Measurements from ENCODE around the gene GOSR2.

GOSR2 gene

DNA sequence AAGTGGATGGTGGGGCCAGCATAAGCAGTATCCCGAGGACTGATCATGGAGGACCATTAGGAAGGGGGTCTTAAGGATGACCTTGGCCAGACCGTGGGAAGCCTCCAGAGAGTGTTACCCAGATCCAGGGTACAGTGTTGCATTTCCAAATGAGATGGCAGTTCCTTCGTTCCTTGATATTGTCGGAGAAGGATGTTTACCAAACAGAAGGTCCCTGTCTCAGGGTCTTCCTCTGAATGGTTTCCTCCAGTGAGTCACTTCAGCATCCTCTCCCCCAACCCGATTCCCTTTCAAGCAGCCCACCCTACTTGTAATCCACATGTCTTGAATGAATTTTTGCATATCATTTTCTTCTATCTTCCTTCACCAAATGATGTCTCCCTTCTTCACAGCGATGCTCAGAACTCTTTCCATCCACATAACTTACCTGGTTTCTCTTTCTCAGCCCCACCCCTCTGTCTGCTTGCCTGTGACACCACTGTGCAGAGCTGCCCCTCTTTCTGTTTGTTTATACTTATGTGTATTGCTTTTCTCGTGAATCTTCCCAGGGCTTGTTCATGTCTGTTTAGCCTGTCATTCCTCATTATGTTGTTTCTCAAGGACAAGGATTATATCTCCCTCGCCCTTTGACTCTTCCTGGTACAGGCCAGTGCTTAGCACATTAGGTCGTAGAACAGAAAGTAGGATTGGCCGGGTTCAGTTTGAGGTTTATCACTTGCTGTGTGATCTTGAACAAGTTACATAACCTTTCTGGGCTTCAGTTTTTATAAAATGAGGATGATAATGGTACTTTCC lies 5.7 kb downstream of the GOSR2 start:
- Histone ChIP-seq H3K9me3 (ENCODE audit: control insufficient read depth, low read length) (no peaks in the 10 kb centered on the region), H3K27ac (ENCODE audit: insufficient read depth, low read depth, low read length, poor library complexity, severe bottlenecking) (no peak overlapping the region), H3K36me3 (ENCODE audit: control insufficient read depth, insufficient read depth, low read length) (peaks cover 31% of the 10 kb centered on the region), H3K4me1 (ENCODE audit: control insufficient read depth, insufficient read depth, low read length) (no peaks in the 10 kb centered on the region), H3K27me3 (ENCODE audit: control insufficient read depth, insufficient read depth, low read length, poor library complexity, severe bottlenecking) (no peaks in the 10 kb centered on the region), H3K4me3 (ENCODE audit: insufficient read depth, low read depth, low read length) (no peak overlapping the region)
- 94 to 95% methylated on average over 10 of the region's 10 CpGs for WGBS, 2 experiments

DNA sequence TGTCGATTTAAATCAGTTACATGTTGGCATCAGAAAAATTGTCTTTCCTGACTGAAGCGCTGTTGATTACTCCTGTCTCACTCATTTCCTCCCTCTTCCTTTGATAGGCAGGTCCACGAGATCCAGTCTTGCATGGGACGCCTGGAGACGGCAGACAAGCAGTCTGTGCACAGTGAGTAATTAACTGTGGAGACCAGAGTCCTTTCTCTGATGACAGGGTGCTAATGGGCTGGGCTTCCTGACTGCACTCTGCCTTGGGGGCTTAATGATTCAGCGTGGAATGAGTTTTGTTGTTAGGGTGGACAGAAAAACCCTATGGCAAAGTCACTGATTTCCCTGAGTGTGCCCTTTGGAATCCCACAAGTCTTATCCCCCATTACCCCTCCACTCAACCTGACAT lies 6.5 kb downstream of the GOSR2 start:
- Histone ChIP-seq H3K4me1 (ENCODE audit: control insufficient read depth, insufficient read depth, low read length) (no peaks in the 10 kb centered on the region), H3K4me3 (ENCODE audit: insufficient read depth, low read depth, low read length) (no peak overlapping the region), H3K36me3 (ENCODE audit: control insufficient read depth, insufficient read depth, low read length) (peaks cover 38% of the 10 kb centered on the region), H3K27me3 (ENCODE audit: control insufficient read depth, insufficient read depth, low read length, poor library complexity, severe bottlenecking) (no peaks in the 10 kb centered on the region), H3K9me3 (ENCODE audit: control insufficient read depth, low read length) (no peaks in the 10 kb centered on the region), H3K27ac (ENCODE audit: insufficient read depth, low read depth, low read length, poor library complexity, severe bottlenecking) (peak overlapping the region; percentile 38)
- WGBS, 2 experiments = 93 to 96% methylated on average over 6 of the region's 6 CpGs

DNA sequence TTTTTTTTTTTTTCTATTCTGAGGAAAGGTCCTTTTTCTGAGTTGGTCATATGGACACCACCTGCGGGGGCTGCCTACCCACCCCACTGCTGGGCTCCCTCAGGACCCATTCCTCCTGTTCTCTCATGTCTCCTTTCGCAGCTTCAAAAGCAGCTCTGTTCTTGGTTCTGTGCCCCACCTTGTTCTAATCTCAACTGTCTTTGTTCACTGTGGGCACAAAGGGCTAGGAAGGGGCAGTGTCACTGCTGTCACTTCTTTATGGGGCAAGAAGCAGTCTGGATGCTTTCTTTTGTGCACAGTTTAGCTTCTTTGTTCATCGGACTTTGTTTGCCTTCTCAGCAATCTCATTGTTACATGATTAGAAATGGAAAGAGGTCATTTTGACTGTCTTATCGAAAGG lies 7.1 kb downstream of the GOSR2 start:
- Histone ChIP-seq H3K36me3 (ENCODE audit: control insufficient read depth, insufficient read depth, low read length) (peaks cover 44% of the 10 kb centered on the region), H3K27me3 (ENCODE audit: control insufficient read depth, insufficient read depth, low read length, poor library complexity, severe bottlenecking) (no peaks in the 10 kb centered on the region), H3K9me3 (ENCODE audit: control insufficient read depth, low read length) (no peaks in the 10 kb centered on the region), H3K4me3 (ENCODE audit: insufficient read depth, low read depth, low read length) (no peak overlapping the region), H3K4me1 (ENCODE audit: control insufficient read depth, insufficient read depth, low read length) (no peaks in the 10 kb centered on the region), H3K27ac (ENCODE audit: insufficient read depth, low read depth, low read length, poor library complexity, severe bottlenecking) (peak overlapping the region; percentile 38)
- 89 to 92% methylated on average over 4 of the region's 4 CpGs for WGBS, 2 experiments

DNA sequence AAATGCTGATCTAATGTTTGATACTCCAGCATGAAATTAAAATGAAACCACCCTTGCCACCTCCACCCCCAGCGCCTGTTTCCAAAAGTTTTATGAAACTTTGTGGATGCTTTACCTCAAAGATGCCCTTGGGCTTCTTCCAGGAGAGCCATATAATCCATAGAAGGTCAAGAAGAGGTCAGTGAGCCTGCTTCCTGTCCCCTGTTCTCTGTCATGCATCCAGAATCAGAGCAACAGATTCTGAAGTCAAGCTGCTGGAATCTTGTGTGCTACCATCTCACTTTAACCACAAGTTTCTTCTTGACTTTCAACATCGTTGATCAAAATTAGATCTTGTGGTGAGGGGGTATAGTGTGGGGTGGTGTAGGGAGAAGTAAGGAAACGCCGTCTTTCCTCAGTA lies 8.6 kb downstream of the GOSR2 start:
- H3K4me1 ChIP-seq (ENCODE audit: control insufficient read depth, insufficient read depth, low read length) = no peaks in the 10 kb centered on the region
- no peak overlapping the region for H3K27ac ChIP-seq (ENCODE audit: insufficient read depth, low read depth, low read length, poor library complexity, severe bottlenecking)
- H3K27me3 ChIP-seq (ENCODE audit: control insufficient read depth, insufficient read depth, low read length, poor library complexity, severe bottlenecking) = no peaks in the 10 kb centered on the region
- no peaks in the 10 kb centered on the region for H3K9me3 ChIP-seq (ENCODE audit: control insufficient read depth, low read length)
- peaks cover 49% of the 10 kb centered on the region for H3K36me3 ChIP-seq (ENCODE audit: control insufficient read depth, insufficient read depth, low read length)
- 91 to 95% methylated on average over 3 to 4 of the region's 4 CpGs for WGBS, 2 experiments
- no peak overlapping the region for H3K4me3 ChIP-seq (ENCODE audit: insufficient read depth, low read depth, low read length)

DNA sequence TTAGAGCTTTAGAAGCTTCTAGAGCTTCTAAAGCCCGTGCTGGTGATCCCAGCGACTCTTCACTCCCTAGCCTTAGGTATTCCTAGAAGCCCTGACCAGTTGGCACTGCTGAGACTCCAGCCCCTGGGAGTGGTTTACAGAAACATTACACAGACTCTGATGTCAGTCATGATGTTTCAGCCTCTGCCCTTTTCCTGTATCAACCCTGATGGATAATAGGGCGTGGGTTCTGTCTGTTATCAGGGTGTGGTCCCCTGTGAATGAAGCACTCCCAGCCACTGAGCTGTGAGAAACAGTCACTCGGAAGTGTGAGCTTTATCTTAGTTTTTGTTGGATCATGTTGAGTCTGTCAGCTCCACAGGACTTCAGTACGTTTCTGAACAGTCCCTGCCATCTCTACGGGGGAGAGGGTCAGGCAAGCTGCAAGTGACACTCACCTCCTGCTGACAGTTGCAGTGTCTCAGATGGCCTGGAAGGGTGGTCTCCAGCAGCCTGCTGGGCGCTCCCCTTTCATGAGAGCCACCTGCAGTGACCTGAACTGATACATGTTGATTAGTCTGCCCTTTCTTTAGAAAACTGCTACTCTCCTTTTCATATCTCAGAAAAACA lies 12.8 kb downstream of the GOSR2 start:
- WGBS, 2 experiments = 84 to 87% methylated on average over 7 of the region's 7 CpGs
- Histone ChIP-seq H3K36me3 (ENCODE audit: control insufficient read depth, insufficient read depth, low read length) (peaks cover 56% of the 10 kb centered on the region), H3K27ac (ENCODE audit: insufficient read depth, low read depth, low read length, poor library complexity, severe bottlenecking) (no peak overlapping the region), H3K27me3 (ENCODE audit: control insufficient read depth, insufficient read depth, low read length, poor library complexity, severe bottlenecking) (no peaks in the 10 kb centered on the region), H3K4me1 (ENCODE audit: control insufficient read depth, insufficient read depth, low read length) (no peaks in the 10 kb centered on the region), H3K4me3 (ENCODE audit: insufficient read depth, low read depth, low read length) (no peak overlapping the region), H3K9me3 (ENCODE audit: control insufficient read depth, low read length) (no peaks in the 10 kb centered on the region)

DNA sequence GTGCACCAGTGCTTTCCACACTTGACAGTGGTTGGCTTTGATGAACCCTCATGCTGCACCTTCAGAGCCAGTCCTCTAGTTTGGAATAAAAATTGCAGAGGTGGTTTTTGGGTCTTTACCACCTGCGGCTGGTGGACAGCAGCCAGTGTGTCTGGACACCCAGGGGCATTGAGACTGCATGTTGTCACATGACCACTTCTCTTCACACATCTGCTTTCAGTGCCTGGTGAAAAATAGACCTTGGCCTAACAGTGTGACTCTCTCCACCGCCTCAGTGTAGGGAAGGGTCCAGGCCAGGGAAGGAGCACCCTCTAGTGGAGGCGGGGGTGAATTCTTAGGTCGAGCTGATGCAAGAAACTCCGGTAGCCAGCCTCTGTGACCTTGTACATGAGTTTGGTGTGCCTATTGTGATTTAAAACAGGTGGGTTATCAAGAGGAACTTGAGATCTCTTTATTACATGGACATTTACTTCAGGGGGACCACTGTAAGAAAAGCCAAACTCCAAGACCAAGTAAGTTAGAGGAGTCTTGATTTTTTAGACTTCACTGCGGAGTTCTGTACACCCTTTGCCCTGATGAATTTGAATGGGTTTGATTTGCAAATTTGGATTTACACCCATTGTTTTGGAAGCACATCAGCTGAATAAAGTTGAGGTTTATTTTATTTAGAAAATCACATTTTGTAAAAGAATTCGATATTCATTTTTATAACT lies 17.9 kb downstream of the GOSR2 start:
- Histone ChIP-seq H3K4me3 (ENCODE audit: insufficient read depth, low read depth, low read length) (no peak overlapping the region), H3K4me1 (ENCODE audit: control insufficient read depth, insufficient read depth, low read length) (peaks cover 19% of the 10 kb centered on the region), H3K36me3 (ENCODE audit: control insufficient read depth, insufficient read depth, low read length) (peaks cover 15% of the 10 kb centered on the region), H3K27me3 (ENCODE audit: control insufficient read depth, insufficient read depth, low read length, poor library complexity, severe bottlenecking) (no peaks in the 10 kb centered on the region), H3K27ac (ENCODE audit: insufficient read depth, low read depth, low read length, poor library complexity, severe bottlenecking) (no peak overlapping the region), H3K9me3 (ENCODE audit: control insufficient read depth, low read length) (no peaks in the 10 kb centered on the region)
- 41 to 58% methylated on average over 6 to 7 of the region's 7 CpGs for WGBS, 2 experiments

DNA sequence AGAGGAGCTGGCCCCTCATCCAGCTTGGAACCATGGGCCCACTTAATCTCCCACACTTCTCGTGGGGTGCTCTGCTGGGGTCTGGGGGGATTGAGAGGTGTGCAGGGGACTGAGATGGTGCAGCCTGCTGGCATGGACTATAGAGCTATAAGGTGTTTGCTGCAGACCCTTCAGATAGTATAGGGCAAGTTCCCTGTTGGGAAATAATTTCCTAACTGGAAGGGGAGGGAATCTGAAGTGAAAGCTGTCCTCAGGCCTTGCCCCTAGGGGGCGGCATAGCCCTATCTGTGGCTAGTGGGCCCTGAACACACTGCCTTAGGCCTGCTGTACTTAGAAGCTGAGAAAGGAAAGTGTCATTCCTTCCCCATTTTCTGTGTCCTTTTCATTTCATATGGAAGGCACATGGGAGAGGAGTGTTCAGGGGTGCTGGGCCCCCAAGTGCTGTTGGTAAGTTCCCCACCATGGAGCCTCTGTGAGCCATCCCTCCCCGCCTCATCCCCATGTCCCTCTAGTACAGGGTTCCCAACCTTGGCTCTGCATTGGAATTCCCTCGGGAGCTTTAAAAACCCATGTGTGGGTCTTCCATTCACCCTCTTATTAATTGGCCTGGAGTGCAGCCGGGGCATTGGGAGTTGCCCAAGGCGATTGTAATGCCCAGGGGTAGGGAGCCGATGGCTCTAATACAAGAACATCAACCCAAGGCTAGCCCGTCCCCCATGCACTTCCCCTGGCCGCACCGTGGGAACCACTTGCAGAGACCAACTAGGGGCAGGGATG lies 19.7 kb downstream of the GOSR2 start:
- peaks cover 8% of the 10 kb centered on the region for H3K36me3 ChIP-seq (ENCODE audit: control insufficient read depth, insufficient read depth, low read length)
- H3K4me3 ChIP-seq (ENCODE audit: insufficient read depth, low read depth, low read length) = no peak overlapping the region
- no peaks in the 10 kb centered on the region for H3K27me3 ChIP-seq (ENCODE audit: control insufficient read depth, insufficient read depth, low read length, poor library complexity, severe bottlenecking)
- H3K27ac ChIP-seq (ENCODE audit: insufficient read depth, low read depth, low read length, poor library complexity, severe bottlenecking) = no peak overlapping the region
- WGBS, 2 experiments = 77 to 79% methylated on average over 10 of the region's 10 CpGs
- H3K9me3 ChIP-seq (ENCODE audit: control insufficient read depth, low read length) = no peaks in the 10 kb centered on the region
- peaks cover 19% of the 10 kb centered on the region for H3K4me1 ChIP-seq (ENCODE audit: control insufficient read depth, insufficient read depth, low read length)

DNA sequence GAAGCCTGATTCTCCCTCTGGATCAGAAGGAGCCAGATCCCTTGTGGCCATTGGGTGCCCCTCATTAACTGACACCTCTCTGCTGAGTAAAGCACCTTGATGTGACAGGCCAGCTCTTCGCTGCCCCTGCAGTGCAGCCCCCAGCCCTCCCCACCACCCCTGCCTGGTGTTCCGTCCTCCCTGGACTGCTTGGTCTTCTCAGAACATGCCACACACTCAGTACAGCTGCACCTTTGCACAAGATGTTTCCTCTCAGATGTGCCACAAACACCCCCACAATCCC lies 20.2 kb downstream of the GOSR2 start:
- WGBS, 2 experiments = 89 to 90% methylated on average over 2 of the region's 2 CpGs
- no peak overlapping the region for H3K27ac ChIP-seq (ENCODE audit: insufficient read depth, low read depth, low read length, poor library complexity, severe bottlenecking)

DNA sequence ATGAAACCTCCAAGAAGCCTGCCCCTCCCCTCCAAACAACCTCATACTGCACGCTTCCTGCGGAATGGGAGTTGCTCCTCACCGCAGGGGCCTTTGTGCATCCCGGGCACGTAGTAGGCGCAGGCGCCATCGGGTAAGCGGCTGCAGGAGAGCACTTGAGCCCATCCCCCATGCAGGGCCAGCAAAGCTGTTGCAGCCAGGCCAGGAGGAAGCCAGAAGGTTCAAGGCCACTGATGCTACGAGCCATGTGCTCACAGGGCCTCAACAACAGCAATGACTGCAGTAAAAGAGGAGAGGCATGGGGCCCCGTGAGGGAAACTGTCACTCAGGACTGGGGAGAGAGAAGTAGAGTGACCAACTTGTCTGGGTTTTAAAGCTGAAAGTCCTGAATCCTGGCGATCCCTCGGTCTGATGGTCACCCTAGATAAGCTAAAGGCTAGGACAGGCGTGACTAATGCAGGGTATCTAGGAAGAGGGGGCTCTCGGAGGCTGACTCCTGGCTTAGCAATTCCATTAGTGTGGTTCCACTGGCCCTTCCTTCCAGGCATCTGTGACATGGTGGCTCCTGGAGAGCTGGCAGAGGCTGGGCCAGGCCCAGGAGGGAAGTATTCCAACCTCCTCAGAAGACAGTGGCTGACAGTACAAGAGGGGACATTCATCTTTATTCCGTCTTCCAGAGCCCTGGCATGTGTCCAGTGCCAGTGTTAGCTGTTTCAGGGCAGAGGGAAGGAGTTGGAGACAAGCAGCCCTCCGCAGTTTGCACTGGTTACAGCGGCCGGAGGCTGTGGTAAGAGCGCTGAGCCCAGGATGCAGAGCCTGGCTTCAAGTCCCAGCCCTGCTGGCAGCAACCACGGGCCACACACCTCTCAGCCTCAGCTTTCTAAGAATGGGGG lies 20.8 kb downstream of the GOSR2 start:
- peaks cover 19% of the 10 kb centered on the region for H3K4me1 ChIP-seq (ENCODE audit: control insufficient read depth, insufficient read depth, low read length)

More for the DNA sequence above, 20.2 kb downstream of the GOSR2 start:
- peaks cover 8% of the 10 kb centered on the region for H3K36me3 ChIP-seq (ENCODE audit: control insufficient read depth, insufficient read depth, low read length)
- H3K27me3 ChIP-seq (ENCODE audit: control insufficient read depth, insufficient read depth, low read length, poor library complexity, severe bottlenecking) = no peaks in the 10 kb centered on the region
- no peak overlapping the region for H3K4me3 ChIP-seq (ENCODE audit: insufficient read depth, low read depth, low read length)
- H3K4me1 ChIP-seq (ENCODE audit: control insufficient read depth, insufficient read depth, low read length) = peaks cover 19% of the 10 kb centered on the region
- no peaks in the 10 kb centered on the region for H3K9me3 ChIP-seq (ENCODE audit: control insufficient read depth, low read length)

More for the DNA sequence above, 20.8 kb downstream of the GOSR2 start:
- peaks cover 3% of the 10 kb centered on the region for H3K36me3 ChIP-seq (ENCODE audit: control insufficient read depth, insufficient read depth, low read length)
- no peaks in the 10 kb centered on the region for H3K9me3 ChIP-seq (ENCODE audit: control insufficient read depth, low read length)
- 60 to 62% methylated on average over 21 of the region's 21 CpGs for WGBS, 2 experiments
- H3K27me3 ChIP-seq (ENCODE audit: control insufficient read depth, insufficient read depth, low read length, poor library complexity, severe bottlenecking) = no peaks in the 10 kb centered on the region
- no peak overlapping the region for H3K4me3 ChIP-seq (ENCODE audit: insufficient read depth, low read depth, low read length)
- no peak overlapping the region for H3K27ac ChIP-seq (ENCODE audit: insufficient read depth, low read depth, low read length, poor library complexity, severe bottlenecking)
